ENCODE measurements around the gene SNTA1. TPM values are rescaled to one million over a fixed set of nuclear protein-coding genes. Genes with fewer than 3 reads are reported as not detected.
"Not testable (repeated sequence)": the region's sequence is repeated elsewhere in the genome, so short reads cannot be mapped to it uniquely, and the experiment has no call there.

SNTA1 gene
- total RNA-seq, 1 experiment from 2014 or later, result 14.6 TPM

- CTCF ChIA-PET, result interaction anchor here (0.8 to 1.2 kb wide), 4 partner anchors 10 to 66 kb away, joined by 3 read pairs; no protein-coding TSS in a partner anchor
- no peaks in the 10 kb centered on the region for H3K9me2 ChIP-seq (ENCODE audit: insufficient read depth)
- H3K79me2 ChIP-seq (ENCODE audit: insufficient read depth, low read length), result peaks cover 12% of the 10 kb centered on the region
- peaks cover 9 to 17% of the 10 kb centered on the region in 2 experiments for H3K4me1 ChIP-seq (ENCODE audit: control insufficient read depth in 1 of 2, insufficient read depth in 2 of 2, low read length in 2 of 2)
- DNase-seq (ENCODE audit: low read depth, low spot score), result peak; percentile 90
- peak; percentile 95 for ATAC-seq
- peak overlapping the region; percentile 58 for H3K27ac ChIP-seq (ENCODE audit: low read depth, low read length)
- no peaks in the 10 kb centered on the region for H3K27me3 ChIP-seq (ENCODE audit: insufficient read depth, low read length)
- RAD21 ChIA-PET (ENCODE audit: low non-redundant PET in 1 of 2, low total read pairs in 2 of 2, uncharacterized antibody in 2 of 2, unreplicated experiment in 2 of 2), result no interaction called here
- no peaks in the 10 kb centered on the region for H3K36me3 ChIP-seq (ENCODE audit: control insufficient read depth in 1 of 2, insufficient read depth in 2 of 2, low read length in 2 of 2)
- peak overlapping the region; percentile 79 for H3K9ac ChIP-seq (ENCODE audit: low read length)
- H4K20me1 ChIP-seq (ENCODE audit: insufficient read depth), result no peaks in the 10 kb centered on the region
- POLR2A ChIA-PET, result interaction anchor here (0.6 to 1.5 kb wide), 7 partner anchors 10 to 231 kb away, joined by 3 to 12 read pairs (median 3); partner anchors contain the start of genes PXMP4 and SNTA1
- peak overlapping the region; percentile 95 for H3K4me2 ChIP-seq (ENCODE audit: low read length)
- intact Hi-C loops (cut with micrococcal nuclease), result no loop called here
- TF ChIP-seq ZBTB33 (IDR thresholded peaks at IDR 0.05; ENCODE audit: extremely low read depth, insufficient replicate concordance, low read length), result no peak
- no peak for TF ChIP-seq EZH2phosphoT487 (IDR thresholded peaks at IDR 0.05; ENCODE audit: borderline replicate concordance)
- peak; percentile 86 for TF ChIP-seq MAX (IDR thresholded peaks at IDR 0.05)
- TF ChIP-seq CTCF (IDR thresholded peaks at IDR 0.05 in 2 of 3, conservative IDR thresholded peaks at IDR 0.05 in 1 of 3; ENCODE audit: borderline replicate concordance in 1 of 3, insufficient read depth in 1 of 3, low read depth in 2 of 3, low read length in 2 of 3), result no peak
- TF ChIP-seq RAD21 (IDR thresholded peaks at IDR 0.05; ENCODE audit: low read depth), result no peak
- TF ChIP-seq SRF (IDR thresholded peaks at IDR 0.05; ENCODE audit: low read depth), result no peak
- peak; percentile 39; the same call in 1 of the 2 replicates for TF ChIP-seq ELF1 (IDR thresholded peaks at IDR 0.05; ENCODE audit: borderline replicate concordance, low read depth)
- peak; percentile 95 for TF ChIP-seq POLR2AphosphoS5 (IDR thresholded peaks at IDR 0.05; ENCODE audit: low read depth, low read length)
- peak; percentile 62; the same call in 1 of the 2 replicates for TF ChIP-seq SP1 (IDR thresholded peaks at IDR 0.05; ENCODE audit: low read depth)
- TF ChIP-seq ZFX (IDR thresholded peaks at IDR 0.05), result no peak
- TF ChIP-seq POLR2A (IDR thresholded peaks at IDR 0.05; ENCODE audit: borderline replicate concordance, extremely low read depth, insufficient read depth, insufficient read length), result peak; percentile 78
- TF ChIP-seq CBX3 (IDR thresholded peaks at IDR 0.05; ENCODE audit: low read depth), result no peak
- peak; percentile 27 for TF ChIP-seq YY1 (IDR thresholded peaks at IDR 0.05; ENCODE audit: extremely low read depth, insufficient replicate concordance, low read depth, low read length)
- TF ChIP-seq SIN3A (IDR thresholded peaks at IDR 0.05; ENCODE audit: low read depth), result peak; percentile 59; the same call in 1 of the 2 replicates
- BruUV-seq (replicated peaks), result TSS peak; percentile 97
- H3K4me3 ChIP-seq (replicated peaks in 1 of 2; ENCODE audit: low read depth in 1 of 2, low read length in 2 of 2), result peak overlapping the region; percentile 48 to 63
- H2AFZ ChIP-seq (ENCODE audit: low read depth, low read length, poor library complexity, severe bottlenecking), result no peak overlapping the region
- no peaks in the 10 kb centered on the region for H3K9me3 ChIP-seq (ENCODE audit: control insufficient read depth in 1 of 2, insufficient read depth in 1 of 2, low read depth in 1 of 2, low read length in 2 of 2)
Measured at GRCh38 chr20:33489495-33490022, 46.0 kb upstream of the SNTA1 start.

GRCh38 chr20:33488661-33489494, 45.3 kb upstream of the SNTA1 start:
- Histone ChIP-seq H3K4me2 (ENCODE audit: low read length) (peak overlapping the region; percentile 95; the same call in 1 of the 2 replicates), H3K9ac (ENCODE audit: low read length) (peak overlapping the region; percentile 79), H3K79me2 (ENCODE audit: insufficient read depth, low read length) (peaks cover 12% of the 10 kb centered on the region), H3K4me3 (replicated peaks in 1 of 2; ENCODE audit: low read depth in 1 of 2, low read length in 2 of 2) (peak overlapping the region; percentile 48 to 63), H3K4me1 (ENCODE audit: control insufficient read depth in 1 of 2, insufficient read depth in 2 of 2, low read length in 2 of 2) (peaks cover 9 to 17% of the 10 kb centered on the region in 2 experiments), H3K27ac (ENCODE audit: low read depth, low read length) (peak overlapping the region; percentile 58; the same call in 1 of the 2 replicates)
- ATAC-seq; H3K9me2 ChIP-seq (ENCODE audit: insufficient read depth); intact Hi-C loops (cut with micrococcal nuclease); H3K9me3 ChIP-seq (ENCODE audit: control insufficient read depth in 1 of 2, insufficient read depth in 1 of 2, low read depth in 1 of 2, low read length in 2 of 2); BruUV-seq (replicated peaks); H3K36me3 ChIP-seq (ENCODE audit: control insufficient read depth in 1 of 2, insufficient read depth in 2 of 2, low read length in 2 of 2); RAD21 ChIA-PET (ENCODE audit: low non-redundant PET in 1 of 2, low total read pairs in 2 of 2, uncharacterized antibody in 2 of 2, unreplicated experiment in 2 of 2); H3K27me3 ChIP-seq (ENCODE audit: insufficient read depth, low read length); H4K20me1 ChIP-seq (ENCODE audit: insufficient read depth); DNase-seq (ENCODE audit: low read depth, low spot score); H2AFZ ChIP-seq (ENCODE audit: low read depth, low read length, poor library complexity, severe bottlenecking): not testable (repeated sequence)
- POLR2A ChIA-PET, result interaction anchor here (0.6 to 1.5 kb wide), 5 partner anchors 11 to 45 kb away, joined by 3 to 12 read pairs (median 5); partner anchors contain the start of gene SNTA1
- CTCF ChIA-PET, result interaction anchor here (1.0 kb wide), 2 partner anchors 12 to 65 kb away, joined by 3 read pairs; no protein-coding TSS in a partner anchor

All from HCT116 (cell line).